Glutamatergic neuron (in vitro differentiated cells): Measurements from ENCODE around the gene PMEPA1. TPM values are rescaled to one million over a fixed set of nuclear protein-coding genes. Genes with fewer than 3 reads are reported as not detected.

Experiments used
- DNase-seq: peaks from one replicate; pipeline ENCODE4 v3.0.0; 2022
- H3K27ac Mint-ChIP-seq: one replicate; pipeline ENCODE4 v1.8.0; 2020; ENCODE audit warnings: mild to moderate bottlenecking, mixed read lengths, inconsistent platforms; ENCODE audit not compliant: unreplicated experiment
- H3K27me3 Mint-ChIP-seq: one replicate; pipeline ENCODE4 v1.8.0; 2020; ENCODE audit warnings: mild to moderate bottlenecking, moderate library complexity, mixed read lengths, inconsistent platforms; ENCODE audit not compliant: unreplicated experiment
- H3K36me3 Mint-ChIP-seq: one replicate; pipeline ENCODE4 v1.8.0; 2020; ENCODE audit warnings: mild to moderate bottlenecking, mixed read lengths, inconsistent platforms; ENCODE audit not compliant: unreplicated experiment
- H3K4me1 Mint-ChIP-seq: one replicate; pipeline ENCODE4 v1.8.0; 2020; ENCODE audit warnings: mild to moderate bottlenecking, low read depth, mixed read lengths, inconsistent platforms; ENCODE audit not compliant: unreplicated experiment
- H3K4me3 Mint-ChIP-seq: one replicate; pipeline ENCODE4 v1.8.0; 2020; ENCODE audit warnings: mild to moderate bottlenecking, mixed read lengths, inconsistent platforms; ENCODE audit not compliant: unreplicated experiment
- H3K9me3 Mint-ChIP-seq: one replicate; pipeline ENCODE4 v1.8.0; 2020; ENCODE audit warnings: mild to moderate bottlenecking, moderate library complexity, mixed read lengths, inconsistent platforms; ENCODE audit not compliant: unreplicated experiment
- total RNA-seq: library from RNA; stranded (reverse); fragmentation: NEBNext Ultra II Directional; extraction: Animal tissue kit (Norgen Biotek cat#: 25700); gene quantifications from one replicate; pipeline ENCODE4 v1.2.1, GENCODE V29; 2021; ENCODE audit not compliant: unreplicated experiment
- TF ChIP-seq, protein P1 (sequence below): fragments of 200-600 bp; sonication (generic); IDR thresholded peaks from one replicate; pipeline ENCODE4 v1.5.0; 2021; ENCODE audit not compliant: partially characterized antibody, unreplicated experiment

The PMEPA1 gene
- total RNA-seq, 1 donor from 2014 or later: 14.4 TPM

DNA sequence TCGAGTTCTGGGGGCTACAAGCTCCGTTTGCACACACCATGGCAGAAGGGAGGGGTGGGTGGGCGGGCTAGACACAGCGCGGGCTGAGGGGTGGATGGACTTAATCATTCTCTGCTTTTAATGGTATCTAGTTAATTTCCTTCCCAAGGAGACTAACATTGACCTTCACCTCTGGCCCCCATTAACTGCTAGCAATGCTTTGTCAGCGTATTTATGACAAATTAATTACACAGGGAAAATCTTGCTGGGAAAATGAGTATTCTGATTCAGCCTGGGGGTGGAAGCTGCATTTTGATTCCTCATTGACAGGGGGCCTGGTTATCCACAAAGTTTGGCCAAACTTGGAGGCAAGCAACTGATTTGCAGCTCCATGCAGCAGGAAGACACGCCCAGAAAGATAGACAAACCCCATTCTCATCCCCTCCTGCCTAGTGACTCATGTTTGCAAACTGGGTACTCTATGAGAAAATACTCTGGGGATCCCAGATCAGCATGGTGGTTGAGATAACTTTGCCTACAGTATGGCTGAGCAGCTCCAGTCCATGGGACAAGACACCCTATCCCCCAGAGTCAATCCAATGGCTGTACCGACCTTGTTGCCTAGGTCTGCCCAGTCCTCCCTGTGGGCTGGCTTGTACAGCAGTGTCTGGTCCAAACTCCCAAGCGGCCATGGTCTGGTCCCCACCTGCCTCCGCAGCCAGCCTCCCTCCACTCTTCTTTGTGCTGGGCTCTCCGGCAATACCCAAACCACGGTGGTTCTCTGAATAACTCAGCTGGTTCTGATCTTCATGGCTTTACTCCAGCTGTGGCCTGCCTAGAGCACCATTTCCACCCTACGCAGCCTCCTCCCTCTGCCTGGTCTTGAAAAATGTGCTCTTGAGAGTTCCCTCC, 109.2 kb downstream of the PMEPA1 start:
- Mint-ChIP-seq H3K4me3 (no peak overlapping the region), H3K36me3 (no peaks in the 10 kb centered on the region), H3K4me1 (no peaks in the 10 kb centered on the region), H3K9me3 (peaks cover 3% of the 10 kb centered on the region), H3K27me3 (no peaks in the 10 kb centered on the region), H3K27ac (no peak overlapping the region)
- TF ChIP-seq, protein P1, sequence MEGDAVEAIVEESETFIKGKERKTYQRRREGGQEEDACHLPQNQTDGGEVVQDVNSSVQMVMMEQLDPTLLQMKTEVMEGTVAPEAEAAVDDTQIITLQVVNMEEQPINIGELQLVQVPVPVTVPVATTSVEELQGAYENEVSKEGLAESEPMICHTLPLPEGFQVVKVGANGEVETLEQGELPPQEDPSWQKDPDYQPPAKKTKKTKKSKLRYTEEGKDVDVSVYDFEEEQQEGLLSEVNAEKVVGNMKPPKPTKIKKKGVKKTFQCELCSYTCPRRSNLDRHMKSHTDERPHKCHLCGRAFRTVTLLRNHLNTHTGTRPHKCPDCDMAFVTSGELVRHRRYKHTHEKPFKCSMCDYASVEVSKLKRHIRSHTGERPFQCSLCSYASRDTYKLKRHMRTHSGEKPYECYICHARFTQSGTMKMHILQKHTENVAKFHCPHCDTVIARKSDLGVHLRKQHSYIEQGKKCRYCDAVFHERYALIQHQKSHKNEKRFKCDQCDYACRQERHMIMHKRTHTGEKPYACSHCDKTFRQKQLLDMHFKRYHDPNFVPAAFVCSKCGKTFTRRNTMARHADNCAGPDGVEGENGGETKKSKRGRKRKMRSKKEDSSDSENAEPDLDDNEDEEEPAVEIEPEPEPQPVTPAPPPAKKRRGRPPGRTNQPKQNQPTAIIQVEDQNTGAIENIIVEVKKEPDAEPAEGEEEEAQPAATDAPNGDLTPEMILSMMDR: no peak
- no peak for DNase-seq

DNA sequence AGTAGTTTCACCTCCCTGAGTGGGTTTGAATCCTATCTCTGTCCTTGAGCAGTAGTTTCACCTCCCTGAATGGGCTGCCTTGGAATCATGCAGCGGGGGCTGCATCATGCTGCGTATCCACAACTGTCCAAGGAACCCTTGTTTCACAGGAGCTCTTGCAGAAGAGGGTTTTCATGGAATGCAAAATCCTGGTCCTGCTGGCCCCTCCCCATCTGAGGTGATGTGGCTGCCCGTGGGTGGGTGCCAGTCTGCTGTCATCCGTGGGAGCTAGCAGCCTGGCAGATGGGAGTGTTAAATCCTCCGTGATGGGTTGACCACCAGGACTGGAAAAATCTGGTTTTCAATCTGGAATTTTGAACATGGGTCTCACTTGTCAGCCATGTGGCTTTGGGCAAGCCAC, 111.3 kb downstream of the PMEPA1 start:
- Mint-ChIP-seq H3K4me1 (peaks cover 3% of the 10 kb centered on the region), H3K27ac (no peak overlapping the region), H3K27me3 (no peaks in the 10 kb centered on the region), H3K36me3 (no peaks in the 10 kb centered on the region), H3K9me3 (peaks cover 3% of the 10 kb centered on the region), H3K4me3 (no peak overlapping the region)
- DNase-seq: no peak
- TF ChIP-seq, protein P1: no peak

Other genes with a start within 250 kb of the PMEPA1 start
- not detected for gene CTCFL, start 184.9 kb downstream of the PMEPA1 start, total RNA-seq
- gene PCK1, start 148.9 kb downstream of the PMEPA1 start, total RNA-seq: not detected
- not detected for gene ZBP1, start 89.6 kb downstream of the PMEPA1 start, total RNA-seq